Nephron progenitor cell (in vitro differentiated cells): ENCODE data around the gene ARHGEF4.

Experiments used
- DNase-seq: peaks from one replicate; pipeline ENCODE4 v3.0.0; 2021
- H3K27ac Mint-ChIP-seq: 2 replicates; pipeline ENCODE4 v1.8.0; 2021; ENCODE audit warnings: mild to moderate bottlenecking, moderate library complexity, mixed read lengths
- H3K27me3 Mint-ChIP-seq: 2 replicates; pipeline ENCODE4 v1.8.0; 2021; ENCODE audit warnings: mild to moderate bottlenecking, low read depth, mixed read lengths; ENCODE audit not compliant: poor library complexity
- H3K36me3 Mint-ChIP-seq: 2 replicates; pipeline ENCODE4 v1.8.0; 2021; ENCODE audit warnings: low read depth, mixed read lengths
- H3K4me1 Mint-ChIP-seq: 2 replicates; pipeline ENCODE4 v1.8.0; 2021; ENCODE audit warnings: mixed read lengths
- H3K4me3 Mint-ChIP-seq: 2 replicates; pipeline ENCODE4 v1.8.0; 2021; ENCODE audit warnings: mild to moderate bottlenecking, moderate library complexity, mixed read lengths
- H3K9me3 Mint-ChIP-seq: 2 replicates; pipeline ENCODE4 v1.8.0; 2021; ENCODE audit warnings: mild to moderate bottlenecking, moderate library complexity, mixed read lengths
- CTCF ChIP-seq: fragments of 200-600 bp; sonication (generic); IDR thresholded peaks from 2 replicates; pipeline ENCODE4 v1.5.0; 2021; ENCODE audit warnings: antibody characterized with exemption

ARHGEF4 gene

GRCh38 chr2:130795431-130795830, 41.3 kb upstream of the ARHGEF4 start:
- no peak overlapping the region for H3K4me3 Mint-ChIP-seq
- H3K4me1 Mint-ChIP-seq, result peaks cover 31% of the 10 kb centered on the region
- TF ChIP-seq CTCF, result no peak
- peaks cover 33% of the 10 kb centered on the region for H3K27me3 Mint-ChIP-seq
- H3K9me3 Mint-ChIP-seq, result no peaks in the 10 kb centered on the region
- no peaks in the 10 kb centered on the region for H3K36me3 Mint-ChIP-seq
- DNase-seq, result no peak
- no peak overlapping the region for H3K27ac Mint-ChIP-seq

GRCh38 chr2:130796290-130796689, 40.4 kb upstream of the ARHGEF4 start:
- DNase-seq, result peak; percentile 33
- Mint-ChIP-seq H3K4me1 (peaks cover 31% of the 10 kb centered on the region), H3K36me3 (no peaks in the 10 kb centered on the region), H3K27ac (peak overlapping the region; percentile 45), H3K27me3 (peaks cover 41% of the 10 kb centered on the region), H3K4me3 (no peak overlapping the region), H3K9me3 (no peaks in the 10 kb centered on the region)
- TF ChIP-seq CTCF, result no peak

- peaks cover 40% of the 10 kb centered on the region for H3K27me3 Mint-ChIP-seq
- peak overlapping the region; percentile 78 for H3K4me3 Mint-ChIP-seq
- peak; percentile 98 for DNase-seq
- no peak overlapping the region for H3K27ac Mint-ChIP-seq
- H3K36me3 Mint-ChIP-seq, result no peaks in the 10 kb centered on the region
- peak; percentile 59 for TF ChIP-seq CTCF
- peaks cover 31% of the 10 kb centered on the region for H3K4me1 Mint-ChIP-seq
- no peaks in the 10 kb centered on the region for H3K9me3 Mint-ChIP-seq
Measured at GRCh38 chr2:130797493-130798435, 39.0 kb upstream of the ARHGEF4 start.

- Mint-ChIP-seq H3K27ac (no peak overlapping the region), H3K4me3 (peak overlapping the region; percentile 78), H3K36me3 (no peaks in the 10 kb centered on the region), H3K9me3 (no peaks in the 10 kb centered on the region), H3K27me3 (peaks cover 36% of the 10 kb centered on the region), H3K4me1 (peaks cover 31% of the 10 kb centered on the region)
- TF ChIP-seq CTCF, result no peak
- peak; percentile 58 for DNase-seq
Measured at GRCh38 chr2:130798472-130799218, 38.1 kb upstream of the ARHGEF4 start.

- no peak overlapping the region for H3K27ac Mint-ChIP-seq
- DNase-seq, result no peak
- no peaks in the 10 kb centered on the region for H3K9me3 Mint-ChIP-seq
- H3K4me3 Mint-ChIP-seq, result peak overlapping the region; percentile 78
- peaks cover 31% of the 10 kb centered on the region for H3K27me3 Mint-ChIP-seq
- peaks cover 31% of the 10 kb centered on the region for H3K4me1 Mint-ChIP-seq
- no peaks in the 10 kb centered on the region for H3K36me3 Mint-ChIP-seq
- no peak for TF ChIP-seq CTCF
Measured at GRCh38 chr2:130799295-130799694, 37.4 kb upstream of the ARHGEF4 start.
